OCI-LY1 (cell line): Measurements from ENCODE around the gene MXD4.

ENCODE experiments used
- H2AFZ ChIP-seq: fragments of 200-600 bp; sonication (generic), shearing (Covaris generic); 2 replicates; pipeline ENCODE4 v1.6.0; 2014; ENCODE audit warnings: antibody characterized with exemption, mild to moderate bottlenecking, low read length
- H3F3A ChIP-seq: fragments of 200-600 bp; sonication (generic), shearing (Covaris generic); 2 replicates; pipeline ENCODE4 v1.6.0; 2014; ENCODE audit warnings: mild to moderate bottlenecking, antibody characterized with exemption, low read length, moderate library complexity; ENCODE audit not compliant: insufficient read depth
- H3K27ac ChIP-seq: fragments of 200-600 bp; sonication (generic); 2 replicates; pipeline ENCODE4 v1.5.1; 2014; ENCODE audit warnings: low read length, mixed run types, mild to moderate bottlenecking, low read depth; ENCODE audit not compliant: poor library complexity, severe bottlenecking
- H3K27me3 ChIP-seq: fragments of 200-600 bp; sonication (generic); 2 replicates; pipeline ENCODE4 v1.6.0; 2014; ENCODE audit warnings: antibody characterized with exemption, mild to moderate bottlenecking, low read length, moderate library complexity; ENCODE audit not compliant: insufficient read depth
- H3K36me3 ChIP-seq: fragments of 200-600 bp; sonication (generic); 2 replicates; pipeline ENCODE4 v1.6.1; 2014; ENCODE audit warnings: mild to moderate bottlenecking, antibody characterized with exemption, low read length, moderate library complexity, mixed read lengths; ENCODE audit not compliant: insufficient read depth
- H3K4me1 ChIP-seq: fragments of 200-600 bp; sonication (generic); 2 replicates; pipeline ENCODE4 v1.5.1; 2014; ENCODE audit warnings: mild to moderate bottlenecking, low read length, moderate library complexity; ENCODE audit not compliant: insufficient read depth, severe bottlenecking
- H3K4me2 ChIP-seq: fragments of 200-600 bp; sonication (generic), shearing (Covaris generic); 2 replicates; pipeline ENCODE4 v1.6.1; 2014; ENCODE audit warnings: low read length
- H3K4me3 ChIP-seq: fragments of 200-600 bp; sonication (generic); 2 replicates; pipeline ENCODE4 v1.5.1; 2014; ENCODE audit warnings: low read length, low read depth, mild to moderate bottlenecking, mixed read lengths; ENCODE audit not compliant: poor library complexity, severe bottlenecking
- H3K79me2 ChIP-seq: fragments of 200-600 bp; shearing (Covaris generic); 2 replicates; pipeline ENCODE4 v1.6.1; 2016; ENCODE audit warnings: mixed run types, low read length, mixed read lengths; ENCODE audit not compliant: insufficient read depth
- H3K9ac ChIP-seq: fragments of 200-600 bp; sonication (generic), shearing (Covaris generic); 2 replicates; pipeline ENCODE4 v1.6.1; 2014; ENCODE audit warnings: mild to moderate bottlenecking, low read length, mixed read lengths
- H3K9me2 ChIP-seq: fragments of 200-600 bp; sonication (generic), shearing (Covaris generic); 2 replicates; pipeline ENCODE4 v1.6.1; 2014; ENCODE audit warnings: low read depth, mild to moderate bottlenecking, low read length, mixed read lengths
- H3K9me3 ChIP-seq: fragments of 200-600 bp; shearing (Covaris generic); 2 replicates; pipeline ENCODE4 v1.6.1; 2014; ENCODE audit warnings: low read length, mixed read lengths
- H4K20me1 ChIP-seq: fragments of 200-600 bp; sonication (generic), shearing (Covaris generic); 2 replicates; pipeline ENCODE4 v1.6.0; 2016; ENCODE audit warnings: mild to moderate bottlenecking, low read length; ENCODE audit not compliant: insufficient read depth
- EZH2 ChIP-seq: fragments of 200-600 bp; sonication (generic), shearing (Covaris generic); IDR thresholded peaks from 2 replicates; pipeline ENCODE4 v1.8.0; 2017; ENCODE audit warnings: borderline replicate concordance, mixed run types, mild to moderate bottlenecking, antibody characterized with exemption, low read length, moderate library complexity, mixed read lengths
- TF ChIP-seq, protein P1 (sequence below): fragments of 200-600 bp; sonication (generic), shearing (Covaris generic); IDR thresholded peaks from 2 replicates; pipeline ENCODE4 v1.5.1; 2017; ENCODE audit warnings: mild to moderate bottlenecking, antibody characterized with exemption, low read length, moderate library complexity, mixed read lengths

MXD4 gene

GRCh38 chr4:2301225-2301642 lies 39.3 kb upstream of the MXD4 start:
- Histone ChIP-seq H3K27ac (no peak overlapping the region), H3K79me2 (no peaks in the 10 kb centered on the region), H3K9me3 (no peaks in the 10 kb centered on the region), H3K4me3 (no peak overlapping the region), H3K36me3 (no peaks in the 10 kb centered on the region; the same call in 1 of the 2 replicates), H3K9ac (no peak overlapping the region), H3K9me2 (no peaks in the 10 kb centered on the region), H2AFZ (no peak overlapping the region), H3F3A (no peaks in the 10 kb centered on the region), H3K4me2 (no peak overlapping the region), H3K4me1 (peaks cover 32% of the 10 kb centered on the region), H3K27me3 (no peaks in the 10 kb centered on the region), H4K20me1 (no peaks in the 10 kb centered on the region)
- TF ChIP-seq, protein P1, sequence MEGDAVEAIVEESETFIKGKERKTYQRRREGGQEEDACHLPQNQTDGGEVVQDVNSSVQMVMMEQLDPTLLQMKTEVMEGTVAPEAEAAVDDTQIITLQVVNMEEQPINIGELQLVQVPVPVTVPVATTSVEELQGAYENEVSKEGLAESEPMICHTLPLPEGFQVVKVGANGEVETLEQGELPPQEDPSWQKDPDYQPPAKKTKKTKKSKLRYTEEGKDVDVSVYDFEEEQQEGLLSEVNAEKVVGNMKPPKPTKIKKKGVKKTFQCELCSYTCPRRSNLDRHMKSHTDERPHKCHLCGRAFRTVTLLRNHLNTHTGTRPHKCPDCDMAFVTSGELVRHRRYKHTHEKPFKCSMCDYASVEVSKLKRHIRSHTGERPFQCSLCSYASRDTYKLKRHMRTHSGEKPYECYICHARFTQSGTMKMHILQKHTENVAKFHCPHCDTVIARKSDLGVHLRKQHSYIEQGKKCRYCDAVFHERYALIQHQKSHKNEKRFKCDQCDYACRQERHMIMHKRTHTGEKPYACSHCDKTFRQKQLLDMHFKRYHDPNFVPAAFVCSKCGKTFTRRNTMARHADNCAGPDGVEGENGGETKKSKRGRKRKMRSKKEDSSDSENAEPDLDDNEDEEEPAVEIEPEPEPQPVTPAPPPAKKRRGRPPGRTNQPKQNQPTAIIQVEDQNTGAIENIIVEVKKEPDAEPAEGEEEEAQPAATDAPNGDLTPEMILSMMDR = no peak

DNA sequence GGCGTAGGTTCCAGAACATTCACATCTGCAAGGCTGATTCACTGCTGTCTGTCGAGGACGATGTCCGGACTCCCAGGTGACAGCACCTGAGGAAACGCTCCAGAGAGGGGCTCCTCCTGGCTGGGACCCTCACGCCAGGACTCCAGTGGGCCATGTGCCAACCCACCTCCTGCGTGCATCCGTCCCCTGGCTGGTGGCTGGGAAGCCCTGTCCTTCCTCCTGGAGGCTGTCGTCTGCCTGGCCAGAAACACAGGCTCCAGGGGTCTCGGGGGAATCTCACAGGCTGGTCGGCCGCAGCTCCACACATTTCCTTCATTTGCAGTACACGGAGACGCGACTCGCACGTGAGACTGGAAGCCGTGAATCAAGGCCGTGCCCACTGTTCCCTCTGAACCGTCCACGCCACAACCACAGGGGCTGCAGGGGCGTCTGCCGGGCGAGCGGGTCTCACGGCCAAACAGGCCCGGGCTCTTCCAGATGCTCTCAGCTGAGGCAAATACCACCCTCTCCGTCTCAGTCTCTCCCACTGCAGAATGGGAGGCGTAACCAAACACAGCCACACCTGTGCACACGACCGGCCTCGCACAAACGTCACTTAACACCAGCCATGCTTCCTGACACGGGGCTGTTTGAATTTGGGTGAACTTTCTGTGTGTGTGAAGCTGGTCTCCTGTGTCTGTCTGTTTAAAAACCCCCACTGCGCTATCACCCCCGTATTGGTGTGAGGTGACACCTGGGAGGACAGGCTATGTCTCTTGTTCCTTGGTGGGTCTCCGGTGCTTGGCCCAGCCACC lies 38.7 kb upstream of the MXD4 start:
- H3K4me1 ChIP-seq = peaks cover 38% of the 10 kb centered on the region
- H4K20me1 ChIP-seq = no peaks in the 10 kb centered on the region
- H3K9me2 ChIP-seq = no peaks in the 10 kb centered on the region
- H3K36me3 ChIP-seq = no peaks in the 10 kb centered on the region; the same call in 1 of the 2 replicates
- no peaks in the 10 kb centered on the region for H3K79me2 ChIP-seq
- TF ChIP-seq EZH2 = no peak
- TF ChIP-seq, protein P1 = no peak
- H2AFZ ChIP-seq = no peak overlapping the region
- no peak overlapping the region for H3K9ac ChIP-seq
- no peaks in the 10 kb centered on the region for H3K27me3 ChIP-seq
- H3K4me3 ChIP-seq = no peak overlapping the region
- no peak overlapping the region for H3K4me2 ChIP-seq
- no peak overlapping the region for H3K27ac ChIP-seq
- no peaks in the 10 kb centered on the region for H3K9me3 ChIP-seq
- H3F3A ChIP-seq = no peaks in the 10 kb centered on the region

DNA sequence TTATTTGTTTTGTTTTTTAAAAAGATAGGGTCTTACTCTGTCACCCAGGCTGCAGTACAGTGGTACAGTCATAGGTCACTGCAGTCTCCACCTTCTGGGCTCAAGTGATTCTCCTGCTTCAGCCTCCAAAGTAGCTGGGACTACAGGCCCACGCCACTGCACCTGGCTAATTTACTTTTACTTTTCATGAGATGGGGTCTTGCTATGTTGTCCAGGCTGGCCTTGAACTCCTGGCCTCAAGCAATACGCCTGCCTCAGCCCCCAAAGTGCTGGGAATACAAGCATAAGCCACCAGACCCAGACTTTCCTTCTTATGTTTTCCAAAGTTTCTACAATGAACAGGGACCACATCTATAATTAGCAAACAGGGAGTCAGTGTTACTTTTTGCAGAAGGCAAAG lies 37.9 kb upstream of the MXD4 start:
- Histone ChIP-seq H3K9me3 (no peaks in the 10 kb centered on the region), H3K27me3 (no peaks in the 10 kb centered on the region), H3K9me2 (no peaks in the 10 kb centered on the region), H3F3A (no peaks in the 10 kb centered on the region), H3K4me3 (no peak overlapping the region), H4K20me1 (no peaks in the 10 kb centered on the region), H3K27ac (no peak overlapping the region), H3K36me3 (no peaks in the 10 kb centered on the region; the same call in 1 of the 2 replicates), H3K79me2 (no peaks in the 10 kb centered on the region), H3K4me2 (no peak overlapping the region), H3K9ac (no peak overlapping the region), H2AFZ (no peak overlapping the region), H3K4me1 (peaks cover 40% of the 10 kb centered on the region)
- no peak for TF ChIP-seq EZH2
- TF ChIP-seq, protein P1 = no peak
